Metanephros (tissue), 1 donor: ENCODE data around the gene NACC1. TPM values are rescaled to one million over a fixed set of nuclear protein-coding genes. Genes with fewer than 3 reads are reported as not detected.

Experiments used
- total RNA-seq: library from RNA; depleted of rRNA; stranded (reverse); fragments of >200 nt; gene quantifications from one replicate; pipeline ENCODE4 v1.2.3, GENCODE V29; 2014

The NACC1 gene
- total RNA-seq: 20.8 TPM

GRCh38 chr19:13117772-13118423 lies at the start of gene NACC1:
NACC1 (plus strand) TSS chr19:13118264; CDS start chr19:13135208, 16,944 bp downstream.

GRCh38 chr19:13102666-13103580 lies 15.1 kb upstream of the NACC1 start, which contains the start of gene LYL1:
LYL1 (minus strand) TSS chr19:13102858; CDS start chr19:13101171, 1,687 bp downstream.

GRCh38 chr19:13116282-13117175 lies 1.5 kb upstream of the NACC1 start, which contains the start of gene TRMT1:
TRMT1 (minus strand) TSS chr19:13116740; CDS start chr19:13116399, 341 bp downstream.

GRCh38 chr19:13150187-13150930 lies 32.3 kb downstream of the NACC1 start, which contains the start of the genes IER2 and STX10:
IER2 (plus strand) TSS chr19:13150411; CDS start chr19:13153187, 2,776 bp downstream.
STX10 (minus strand) TSS chr19:13150375; CDS start chr19:13150173, 202 bp downstream.

Other genes starting within 250 kb of the NACC1 start
- gene DNASE2, start 236.8 kb upstream of the NACC1 start, total RNA-seq: 15.4 TPM
- gene KLF1, start 231.1 kb upstream of the NACC1 start, total RNA-seq: 7.1 TPM
- 45.0 TPM for gene GCDH, start 227.1 kb upstream of the NACC1 start, total RNA-seq
- 1.4 TPM for gene SYCE2, start 199.0 kb upstream of the NACC1 start, total RNA-seq
- gene FARSA, start 184.6 kb upstream of the NACC1 start, total RNA-seq: 49.1 TPM
- 525 TPM for gene CALR, start 179.7 kb upstream of the NACC1 start, total RNA-seq
- 77.2 TPM for gene RAD23A, start 172.4 kb upstream of the NACC1 start, total RNA-seq
- 19.3 TPM for gene GADD45GIP1, start 161.0 kb upstream of the NACC1 start, total RNA-seq
- not detected for gene DAND5, start 148.7 kb upstream of the NACC1 start, total RNA-seq
- gene NFIX, start 122.8 kb upstream of the NACC1 start, total RNA-seq: 48.9 TPM
- 24.1 TPM for gene LYL1, start 15.4 kb upstream of the NACC1 start, total RNA-seq
- 28.3 TPM for gene TRMT1, start 1.5 kb upstream of the NACC1 start, total RNA-seq
- gene STX10, start 32.1 kb downstream of the NACC1 start, total RNA-seq: 49.5 TPM
- 62.4 TPM for gene IER2, start 32.1 kb downstream of the NACC1 start, total RNA-seq